Lung microvascular endothelial cell (primary cell): ENCODE data around the gene LINGO4. TPM values are rescaled to one million over a fixed set of nuclear protein-coding genes. Genes with fewer than 3 reads are reported as not detected.
"Not testable (repeated sequence)": the region's sequence is repeated elsewhere in the genome, so short reads cannot be mapped to it uniquely, and the experiment has no call there.

Source experiments
- DNase-seq, 2 donors: peaks; one replicate each; pipeline versions ENCODE4 v3.0.0 to v3.0.0-alpha.2; 2010; ENCODE audit warnings: low read depth in 2 of 2
- total RNA-seq: library from RNA; depleted of rRNA; stranded (reverse); fragments of >200 nt; gene quantifications from 2 replicates; pipeline ENCODE4 v1.2.1, GENCODE V29; 2014

LINGO4 gene
- total RNA-seq, 1 donor from 2014 or later, result not detected

DNA sequence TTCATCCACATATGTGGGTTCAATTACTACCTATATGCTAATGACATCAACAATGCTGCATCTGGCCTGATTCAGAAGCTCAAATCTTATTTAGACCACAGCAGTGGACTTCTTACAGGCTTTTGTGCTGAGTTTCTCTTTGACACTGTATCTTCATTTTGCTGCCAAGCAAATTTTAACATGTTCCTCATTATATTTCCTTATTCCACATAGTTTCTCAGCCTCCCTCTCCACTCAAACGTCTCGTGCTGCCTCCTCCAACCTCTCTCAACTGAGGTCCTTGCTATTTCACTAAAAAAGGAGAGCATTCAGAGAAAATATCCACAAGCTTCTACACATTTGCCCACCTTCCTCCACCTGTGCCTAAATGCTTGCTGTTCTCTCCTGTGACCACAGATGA is 21.4 kb downstream of the LINGO4 start:
- no peak for DNase-seq

DNA sequence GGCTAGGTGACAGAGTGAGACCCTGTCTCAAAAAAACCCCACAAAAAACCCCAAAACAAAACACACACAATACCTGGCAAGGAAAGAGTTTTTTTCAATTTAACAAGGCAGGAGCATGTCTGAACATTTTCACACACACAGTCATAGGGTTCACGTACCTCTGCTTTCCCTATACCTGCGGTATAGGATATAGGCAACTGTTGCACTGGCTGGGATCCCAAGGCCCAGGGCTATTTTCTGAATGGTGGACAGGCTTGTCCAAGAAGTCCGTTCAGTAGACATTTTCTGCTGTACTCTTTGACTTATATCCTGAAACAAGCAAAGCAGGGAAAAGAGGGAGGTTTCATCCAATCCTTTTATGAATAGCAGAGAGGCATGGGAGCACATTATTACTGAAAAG is 22.5 kb downstream of the LINGO4 start:
- DNase-seq, result no peak

- not testable (repeated sequence) for DNase-seq
These were observed 23.2 kb downstream of the LINGO4 start for GRCh38 chr1:151782026-151782425.

- DNase-seq, result not testable (repeated sequence)
These were observed 24.5 kb downstream of the LINGO4 start for GRCh38 chr1:151780736-151781135.

GRCh38 chr1:151779852-151780251 is 25.4 kb downstream of the LINGO4 start:
- DNase-seq, result no peak

DNA sequence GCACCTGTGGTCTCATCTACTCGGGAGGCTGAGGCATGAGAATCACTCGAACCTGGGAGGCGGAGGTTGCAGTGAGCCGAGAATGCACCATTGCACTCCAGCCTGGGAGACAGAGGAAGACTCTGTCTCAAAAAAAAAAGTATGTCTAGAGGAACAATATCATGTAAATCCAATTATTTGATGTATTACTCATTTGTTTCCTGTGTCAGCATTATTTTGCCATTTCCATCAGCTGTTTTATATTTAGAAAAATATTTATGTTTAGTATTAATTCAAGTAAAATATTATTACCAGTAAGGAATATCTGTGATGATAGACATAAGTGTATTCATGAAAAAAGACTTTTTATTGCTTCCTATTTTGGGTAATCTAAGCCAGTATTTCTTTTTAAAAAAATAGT is 27.9 kb downstream of the LINGO4 start:
- no peak for DNase-seq

DNA sequence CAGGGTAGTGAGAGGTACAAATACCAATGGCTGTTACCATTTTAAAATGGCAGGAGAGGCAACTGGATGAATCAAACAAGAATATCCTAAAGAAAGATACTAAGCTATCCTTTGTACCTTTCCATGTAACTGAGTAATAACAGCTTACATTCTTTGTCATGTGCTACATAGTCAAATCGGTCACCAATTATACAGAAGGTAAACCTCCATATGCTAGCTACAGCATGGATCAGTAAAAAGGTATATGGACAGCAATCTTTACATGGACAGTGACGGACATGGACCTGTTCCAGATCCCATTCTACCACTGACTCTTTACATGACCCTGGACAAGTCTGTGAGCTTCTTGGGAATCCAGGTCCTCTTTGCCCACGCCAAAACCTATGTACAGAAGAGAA is 28.6 kb downstream of the LINGO4 start:
- no peak for DNase-seq

DNA sequence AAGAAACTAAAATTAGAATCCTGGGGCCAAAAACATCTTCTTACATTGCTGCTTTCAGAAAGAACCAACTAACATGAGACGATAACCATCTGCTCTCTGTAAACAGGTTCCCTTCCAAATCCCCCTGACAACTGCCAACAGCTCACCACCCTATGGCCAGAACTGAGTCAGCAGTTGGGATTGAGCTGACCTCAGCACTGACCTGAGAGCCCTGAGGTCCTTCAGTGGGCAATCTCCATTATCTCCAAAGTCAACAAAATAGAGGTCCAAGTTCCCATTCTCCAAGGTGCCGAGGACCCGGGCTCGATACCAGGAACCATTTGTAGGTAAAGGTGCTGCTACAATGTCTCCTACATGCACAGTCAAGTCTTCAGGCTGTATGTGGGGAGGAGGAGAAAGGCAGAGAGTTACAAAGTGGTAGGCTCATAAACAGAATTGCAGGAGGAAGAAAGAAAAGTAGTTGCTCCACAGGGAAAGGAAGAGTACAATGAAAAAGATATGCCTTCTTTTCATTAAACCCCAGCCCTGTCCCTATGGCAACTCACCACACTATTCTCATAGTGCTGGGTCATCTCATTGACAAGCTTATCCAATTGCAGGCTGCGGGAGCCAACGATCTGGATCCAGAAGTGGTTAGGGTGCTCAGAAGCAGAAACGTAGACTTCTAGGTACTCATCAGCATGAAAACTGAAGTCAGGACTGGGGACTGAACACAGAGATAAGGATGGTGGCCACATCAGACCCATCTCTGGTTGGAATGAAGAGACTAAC is 29.1 kb downstream of the LINGO4 start:
- no peak for DNase-seq

DNA sequence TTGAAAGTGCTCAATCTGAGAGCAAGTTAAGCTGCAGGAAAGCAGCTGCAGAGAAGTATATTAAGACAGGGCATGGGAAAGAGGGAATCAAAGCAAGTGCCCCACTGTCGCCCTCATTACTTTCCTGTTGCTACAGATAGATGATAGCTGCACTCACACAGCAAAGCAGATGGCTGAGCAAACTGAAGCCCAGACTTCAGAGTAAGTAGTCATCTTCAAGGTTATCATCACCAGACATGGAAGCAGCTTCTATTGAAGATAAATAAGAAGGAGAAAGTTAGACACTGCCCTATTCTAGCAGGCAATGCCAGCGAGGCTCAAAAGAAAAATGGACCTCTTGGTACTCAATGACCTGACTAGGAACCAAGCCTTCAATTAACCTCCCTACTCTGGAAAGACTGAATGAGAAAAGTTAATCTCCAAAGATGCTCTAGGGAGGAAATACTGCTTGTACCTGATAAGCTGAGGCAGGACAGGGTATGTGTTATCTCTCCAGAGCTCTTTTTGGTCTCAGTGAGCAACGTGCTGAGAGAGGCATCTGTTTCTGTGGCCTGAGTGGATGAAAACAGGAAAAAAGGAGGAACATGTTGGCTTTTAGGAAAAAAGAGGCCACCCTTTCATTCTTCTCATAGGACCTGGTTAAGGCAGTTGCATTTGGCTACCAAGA is 30.8 kb downstream of the LINGO4 start:
- no peak for DNase-seq

- DNase-seq, result peak in 1 of 2 donors; percentile 27
These were observed 31.5 kb downstream of the LINGO4 start for GRCh38 chr1:151773702-151774101.

DNA sequence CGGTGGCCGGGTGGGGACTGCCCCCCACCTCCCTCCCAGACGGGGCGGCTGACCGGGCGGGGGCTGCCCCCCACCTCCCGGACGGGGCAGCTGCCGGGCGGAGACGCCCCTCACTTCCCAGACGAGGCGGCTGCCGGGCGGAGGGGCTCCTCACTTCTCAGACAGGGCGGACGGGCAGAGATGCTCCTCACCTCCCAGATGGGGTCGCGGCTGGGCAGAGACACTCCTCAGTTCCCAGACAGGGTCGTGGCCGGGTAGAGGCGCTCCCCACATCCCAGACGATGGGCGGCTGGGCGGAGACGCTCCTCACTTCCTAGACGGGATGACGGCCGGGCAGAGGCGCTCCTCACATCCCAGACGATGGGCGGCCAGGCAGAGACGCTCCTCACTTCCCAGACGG is 35.9 kb downstream of the LINGO4 start:
- not testable (repeated sequence) for DNase-seq

- not testable (repeated sequence) for DNase-seq
These were observed 36.7 kb downstream of the LINGO4 start for GRCh38 chr1:151768351-151769066.

GRCh38 chr1:151763990-151764389 is 41.2 kb downstream of the LINGO4 start:
- DNase-seq, result peak in 1 of 2 donors; percentile 10

DNA sequence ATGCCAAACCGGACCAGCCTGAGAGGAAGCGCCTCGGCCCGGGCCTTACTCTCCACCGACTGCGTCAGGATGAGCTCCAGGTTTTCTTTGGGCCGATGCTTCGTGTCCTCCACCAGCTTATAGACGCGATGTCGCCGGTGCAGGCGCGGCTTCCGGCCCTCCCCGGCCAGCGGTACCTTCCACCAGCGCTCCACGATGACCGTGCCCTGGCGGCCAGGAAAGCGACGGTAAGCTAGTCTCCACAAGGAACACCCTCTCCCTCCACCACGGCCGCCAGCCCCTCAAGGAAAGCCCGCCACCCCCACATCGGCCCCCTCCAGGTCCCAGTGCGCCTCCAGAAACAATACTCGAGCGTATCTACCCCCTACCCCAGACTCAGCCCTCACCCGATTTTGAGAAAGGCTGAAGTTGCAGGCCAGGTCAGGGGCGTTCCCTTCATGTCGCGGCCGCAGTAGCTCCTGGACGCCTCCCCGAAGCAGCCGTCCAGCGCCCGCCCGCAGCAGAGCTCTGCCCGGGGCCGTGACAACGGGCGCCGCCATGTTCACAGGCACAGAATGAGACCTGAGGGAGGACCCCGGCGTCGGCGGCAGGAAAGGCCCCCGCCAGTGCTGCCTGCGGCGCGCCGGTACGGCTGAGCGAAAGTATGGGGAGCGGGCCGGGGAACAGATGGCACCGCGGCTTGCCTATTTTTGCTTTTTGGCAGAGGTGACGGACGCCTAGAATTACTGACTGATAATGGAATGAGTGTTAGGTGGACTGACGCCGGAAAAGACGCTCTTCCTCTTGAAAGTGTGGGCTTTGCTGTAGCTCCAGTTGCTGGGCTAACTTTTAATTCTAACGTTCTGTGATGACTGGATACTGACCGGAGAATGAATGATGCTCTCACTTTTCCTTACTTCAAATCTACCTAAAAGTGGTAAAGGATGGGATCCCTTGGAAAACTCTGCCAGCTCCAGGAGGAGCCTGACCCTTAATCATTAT is 42.0 kb downstream of the LINGO4 start, which contains the start of gene MRPL9:
Gene MRPL9, minus strand, starts transcription at position 556 of the 981 bp plus-strand sequence. Its CDS starts 17 bp downstream, at position 539.
- peak; percentile 77 to 82 for DNase-seq

- peak in 1 of 2 donors; percentile 51 for DNase-seq
These were observed 44.4 kb downstream of the LINGO4 start for GRCh38 chr1:151760597-151761385.

GRCh38 chr1:151759241-151759640 is 46.0 kb downstream of the LINGO4 start:
- DNase-seq, result no peak

- peak in 1 of 2 donors; percentile 58 for DNase-seq
These were observed 48.9 kb downstream of the LINGO4 start for GRCh38 chr1:151756291-151756690.
